Measurements from ENCODE around the gene TMEM106B. TPM values are rescaled to one million over a fixed set of nuclear protein-coding genes. Genes with fewer than 3 reads are reported as not detected.
"Not testable (repeated sequence)": the region's sequence is repeated elsewhere in the genome, so short reads cannot be mapped to it uniquely, and the experiment has no call there.

Gene TMEM106B
- 10 to 100 TPM; 17.3 to 22.8 TPM for total RNA-seq

DNA sequence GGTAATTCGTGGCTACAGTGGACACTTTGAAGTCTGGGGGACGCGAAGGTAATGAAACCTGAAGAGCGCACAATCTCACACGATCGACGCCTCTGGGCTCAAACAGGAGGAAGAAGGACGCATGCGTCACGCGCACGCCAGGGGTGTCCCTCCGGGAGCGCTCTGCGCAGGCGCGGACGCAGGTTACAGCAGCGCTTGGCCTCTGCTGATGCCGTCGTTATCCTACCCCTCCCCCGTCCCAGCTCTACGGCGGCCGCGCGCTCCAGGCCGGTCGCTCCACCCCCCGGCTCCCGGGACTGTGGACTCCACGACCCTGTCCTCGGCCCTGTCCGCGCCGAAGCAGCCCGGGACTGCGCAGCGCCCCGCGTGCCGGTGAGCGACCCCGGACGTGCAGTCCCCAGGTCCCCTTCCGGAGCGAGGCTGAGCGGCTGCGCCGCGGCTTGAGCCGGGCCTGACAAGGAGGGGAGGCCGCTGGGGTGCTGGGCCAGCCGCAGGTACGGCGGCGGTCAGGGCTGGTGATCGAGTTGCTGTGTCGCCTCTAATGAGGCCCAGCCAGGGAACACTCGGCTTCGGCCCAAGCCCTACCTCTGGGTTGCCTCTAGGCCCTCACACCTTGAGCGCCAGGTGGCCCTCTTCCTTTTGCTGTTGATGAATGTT lies at the start of gene TMEM106B:
TMEM106B (plus strand) TSS at position 241 of the 657 bp plus-strand sequence. CDS start 3,517 bp downstream, outside the sequence.
- H3K4me1 Mint-ChIP-seq: peaks cover 19% of the 10 kb centered on the region
- peak within 1 kb of the TSS; percentile 95 for H3K4me3 Mint-ChIP-seq
- H3K36me3 Mint-ChIP-seq (ENCODE audit: low read depth): peaks cover 26% of the 10 kb centered on the region
- H3K27ac Mint-ChIP-seq: peak within 1 kb of the TSS; percentile 94
- H3K27me3 Mint-ChIP-seq: no peaks in the 10 kb centered on the region
- no peaks in the 10 kb centered on the region for H3K9me3 Mint-ChIP-seq
- peak; percentile 95 for ATAC-seq (replicated peaks)

DNA sequence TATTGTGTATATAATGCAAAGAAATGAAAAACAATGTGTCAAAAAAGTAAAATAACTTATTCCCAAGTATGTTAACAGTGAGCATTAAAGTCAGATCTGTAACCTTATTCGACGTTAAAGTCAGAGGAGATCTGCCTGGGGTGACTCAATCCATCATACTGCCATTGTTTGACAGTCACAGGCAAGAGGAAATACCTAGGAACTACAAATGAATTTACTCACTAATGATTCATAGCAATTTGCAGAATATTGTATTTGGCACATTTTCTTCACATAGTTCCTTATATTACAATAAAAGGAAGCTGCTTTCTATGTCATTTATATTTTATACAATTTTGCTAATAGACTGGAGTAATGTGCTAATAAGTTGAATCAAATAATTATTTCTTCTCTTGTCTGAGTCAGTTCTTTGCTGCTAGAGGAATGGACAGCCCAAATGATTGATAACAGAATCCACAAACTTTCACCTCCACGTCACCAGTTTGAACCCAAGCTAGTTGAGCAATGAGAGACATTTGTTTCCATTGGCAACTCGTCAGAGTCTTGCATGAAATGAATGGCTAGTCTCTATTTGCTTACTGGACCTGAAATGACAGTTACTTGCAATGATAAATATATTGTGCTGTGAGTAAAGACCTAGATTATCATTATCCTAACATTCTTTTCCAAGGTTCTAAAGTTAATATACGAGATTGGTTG lies 48.5 kb upstream of the TMEM106B start:
- Mint-ChIP-seq H3K36me3 (ENCODE audit: low read depth) (no peaks in the 10 kb centered on the region), H3K4me1 (peaks cover 4% of the 10 kb centered on the region), H3K4me3 (no peak overlapping the region), H3K27me3 (no peaks in the 10 kb centered on the region), H3K27ac (no peak overlapping the region), H3K9me3 (peaks cover 5% of the 10 kb centered on the region)
- ATAC-seq (replicated peaks): peak; percentile 32

DNA sequence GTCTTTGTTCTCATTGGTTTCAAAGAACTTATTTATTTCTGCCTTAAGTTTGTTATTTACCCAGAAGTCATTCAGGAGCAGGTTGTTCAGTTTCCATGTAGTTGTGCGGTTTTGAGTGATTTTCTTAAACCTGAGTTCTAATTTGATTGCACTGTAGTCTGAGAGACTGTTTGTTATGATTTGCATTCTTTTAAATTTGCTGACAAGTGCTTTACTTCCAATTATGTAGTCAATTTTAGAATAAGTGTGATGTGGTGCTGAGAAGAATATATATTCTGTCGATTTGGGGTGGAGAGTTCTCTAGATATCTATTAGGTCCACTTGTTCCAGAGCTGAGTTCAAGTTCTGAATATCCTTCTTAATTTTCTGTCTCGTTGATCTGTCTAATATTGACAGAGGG lies 43.0 kb upstream of the TMEM106B start:
- H3K4me3 Mint-ChIP-seq; H3K36me3 Mint-ChIP-seq (ENCODE audit: low read depth); ATAC-seq (replicated peaks); H3K4me1 Mint-ChIP-seq; H3K27me3 Mint-ChIP-seq; H3K27ac Mint-ChIP-seq: not testable (repeated sequence)
- H3K9me3 Mint-ChIP-seq: peaks cover 22% of the 10 kb centered on the region

DNA sequence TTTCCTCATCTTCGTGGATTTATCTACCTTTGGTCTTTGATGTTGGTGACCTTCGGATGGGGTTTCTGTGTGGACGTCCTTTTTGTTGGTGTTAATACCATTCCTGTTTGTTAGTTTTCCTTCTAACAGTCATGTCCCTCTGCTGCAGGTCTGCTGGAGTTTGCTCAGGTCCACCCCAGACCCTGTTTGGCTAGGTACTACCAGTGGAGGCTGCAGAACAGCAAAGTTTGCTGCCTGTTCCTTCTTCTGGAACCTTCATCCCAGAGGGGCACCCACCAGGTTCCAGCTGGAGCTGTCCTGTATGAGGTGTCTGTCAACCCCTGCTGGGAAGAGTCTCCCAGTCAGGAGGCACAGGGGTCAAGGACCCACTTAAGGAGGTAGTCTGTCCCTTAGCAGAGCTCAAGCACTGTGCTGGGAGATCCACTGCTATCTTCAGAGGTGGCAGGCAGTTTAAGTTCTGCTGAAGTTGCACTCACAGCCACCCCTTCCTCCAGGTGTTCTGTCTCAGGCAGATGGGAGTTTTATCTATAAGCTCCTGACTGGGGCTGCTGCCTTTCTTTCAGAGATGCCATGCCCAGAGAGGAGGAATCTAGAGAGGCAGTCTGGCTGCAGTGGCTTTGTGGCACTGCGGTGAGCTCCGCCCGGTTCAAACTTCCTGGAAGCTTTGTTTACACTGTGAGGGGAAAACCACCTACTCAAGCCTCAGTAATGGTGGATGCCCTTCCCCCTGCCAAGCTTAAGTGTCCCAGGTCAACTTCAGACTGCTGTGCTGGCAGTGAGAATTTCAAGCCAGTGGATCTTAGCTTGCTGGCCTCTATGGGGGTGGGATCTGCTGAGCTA lies 40.9 kb upstream of the TMEM106B start:
- Mint-ChIP-seq H3K4me3 (peak overlapping the region; percentile 51), H3K27ac (peak overlapping the region; percentile 52), H3K9me3 (peaks cover 22% of the 10 kb centered on the region)
- not testable (repeated sequence) for H3K4me1 Mint-ChIP-seq; H3K36me3 Mint-ChIP-seq (ENCODE audit: low read depth); H3K27me3 Mint-ChIP-seq
- peak; percentile 86 for ATAC-seq (replicated peaks)

DNA sequence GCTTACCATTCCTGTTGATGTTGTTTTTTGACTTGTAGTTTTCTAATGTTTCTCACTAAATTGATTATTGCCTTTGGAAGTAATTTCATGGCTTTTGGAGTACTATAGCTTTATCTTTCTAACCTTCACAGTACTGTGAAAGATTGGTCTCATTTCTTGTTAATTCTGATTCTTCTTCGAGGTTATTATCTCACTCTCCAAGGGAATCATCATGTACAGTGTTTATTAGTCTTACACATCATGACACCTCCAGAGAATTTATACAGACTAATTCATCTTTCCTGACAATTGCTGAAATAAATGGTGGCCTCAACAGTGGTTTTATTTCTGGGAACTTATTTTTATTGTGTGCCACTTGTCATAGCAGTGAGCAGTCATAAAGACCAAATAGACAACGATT lies 37.4 kb upstream of the TMEM106B start:
- H3K9me3 Mint-ChIP-seq: peaks cover 6% of the 10 kb centered on the region
- no peak overlapping the region for H3K4me3 Mint-ChIP-seq
- ATAC-seq (replicated peaks): no peak
- H3K27ac Mint-ChIP-seq: no peak overlapping the region
- no peaks in the 10 kb centered on the region for H3K36me3 Mint-ChIP-seq (ENCODE audit: low read depth)
- peaks cover 4% of the 10 kb centered on the region for H3K4me1 Mint-ChIP-seq
- no peaks in the 10 kb centered on the region for H3K27me3 Mint-ChIP-seq

DNA sequence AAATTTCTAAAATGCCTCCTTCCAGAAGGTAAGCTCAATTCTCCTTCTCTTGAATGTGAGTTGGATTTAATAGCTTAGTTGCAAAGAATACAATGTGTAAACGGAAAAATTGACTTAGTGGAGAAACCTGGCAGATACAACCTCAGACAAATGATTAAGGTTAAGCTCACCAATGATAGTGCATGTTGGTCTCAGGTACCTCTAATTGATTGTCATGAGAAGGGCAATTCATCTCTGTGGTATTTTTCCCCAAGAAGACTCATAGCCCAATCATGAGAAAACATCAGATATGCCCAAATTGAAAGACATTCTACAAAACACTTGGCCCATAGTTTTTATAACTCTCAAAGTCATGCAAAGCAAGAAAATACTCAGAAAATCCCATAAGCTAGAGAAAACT lies 36.2 kb upstream of the TMEM106B start:
- H3K4me1 Mint-ChIP-seq: peaks cover 4% of the 10 kb centered on the region

DNA sequence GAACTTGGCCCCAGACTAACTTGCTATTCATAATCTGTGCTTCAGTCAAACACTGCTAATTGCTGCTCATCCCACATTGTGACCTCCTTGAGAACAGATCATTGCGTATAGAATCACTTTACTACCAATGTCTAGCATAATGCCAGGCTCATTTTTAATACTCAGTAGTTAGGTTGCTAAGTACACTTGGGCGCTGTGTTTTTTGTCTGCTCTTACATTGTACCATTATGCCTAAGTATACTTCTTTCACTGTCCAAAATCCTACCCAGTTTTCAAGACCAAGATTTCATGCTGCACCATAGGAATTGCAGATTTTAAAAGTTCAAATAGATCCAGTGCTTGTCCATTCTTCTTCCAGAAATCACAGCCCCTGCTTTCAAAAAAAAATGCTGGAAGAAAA lies 32.8 kb upstream of the TMEM106B start:
- H3K27me3 Mint-ChIP-seq: no peaks in the 10 kb centered on the region
- H3K4me3 Mint-ChIP-seq: no peak overlapping the region
- no peak for ATAC-seq (replicated peaks)
- peaks cover 4% of the 10 kb centered on the region for H3K9me3 Mint-ChIP-seq
- no peak overlapping the region for H3K27ac Mint-ChIP-seq
- no peaks in the 10 kb centered on the region for H3K36me3 Mint-ChIP-seq (ENCODE audit: low read depth)
- no peaks in the 10 kb centered on the region for H3K4me1 Mint-ChIP-seq

More for the DNA sequence above, 36.2 kb upstream of the TMEM106B start:
- Mint-ChIP-seq H3K27me3 (no peaks in the 10 kb centered on the region), H3K4me3 (no peak overlapping the region), H3K27ac (no peak overlapping the region), H3K36me3 (ENCODE audit: low read depth) (no peaks in the 10 kb centered on the region), H3K9me3 (no peaks in the 10 kb centered on the region)
- ATAC-seq (replicated peaks): peak; percentile 34

DNA sequence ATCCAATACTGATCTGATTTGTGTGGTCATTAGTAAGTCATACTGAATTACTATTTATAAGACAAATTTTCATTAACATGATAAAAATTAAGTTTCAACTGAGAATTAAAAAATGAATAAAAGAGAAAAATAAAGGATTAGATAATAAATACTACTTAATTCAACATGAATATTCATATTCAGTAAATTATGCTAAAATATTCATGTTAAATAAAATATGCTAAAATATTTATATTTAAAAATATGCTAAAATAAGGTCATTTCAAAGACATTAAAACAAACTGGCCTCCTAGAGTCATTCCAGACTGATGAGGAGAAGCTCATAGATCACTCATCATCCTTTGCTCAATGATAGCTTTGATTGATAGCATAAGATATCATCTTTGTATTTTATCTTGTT lies 16.7 kb upstream of the TMEM106B start:
- ATAC-seq (replicated peaks): no peak
- Mint-ChIP-seq H3K9me3 (peaks cover 11% of the 10 kb centered on the region), H3K4me3 (no peak overlapping the region), H3K4me1 (no peaks in the 10 kb centered on the region), H3K27ac (no peak overlapping the region), H3K36me3 (ENCODE audit: low read depth) (no peaks in the 10 kb centered on the region), H3K27me3 (no peaks in the 10 kb centered on the region)

DNA sequence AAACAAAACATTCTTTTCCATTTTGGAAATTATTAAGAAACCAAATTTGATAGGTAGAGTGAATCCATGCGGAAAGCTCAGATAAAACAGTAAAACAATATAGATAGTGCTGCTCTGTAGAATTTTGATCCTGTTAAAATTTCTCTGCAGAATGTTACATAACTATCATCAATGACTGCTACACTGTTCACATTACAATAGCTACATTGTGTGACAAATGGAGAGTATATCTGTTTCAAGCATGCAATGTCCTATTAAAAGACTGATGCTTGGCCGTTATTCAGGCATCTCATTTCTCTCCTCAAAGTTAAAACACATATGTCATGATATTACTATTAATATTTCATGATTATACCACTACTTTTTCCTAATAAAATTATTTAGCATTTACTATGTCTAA lies 14.7 kb upstream of the TMEM106B start:
- Mint-ChIP-seq H3K9me3 (peaks cover 5% of the 10 kb centered on the region), H3K27ac (no peak overlapping the region), H3K27me3 (no peaks in the 10 kb centered on the region), H3K4me3 (no peak overlapping the region), H3K36me3 (ENCODE audit: low read depth) (no peaks in the 10 kb centered on the region), H3K4me1 (no peaks in the 10 kb centered on the region)
- no peak for ATAC-seq (replicated peaks)

DNA sequence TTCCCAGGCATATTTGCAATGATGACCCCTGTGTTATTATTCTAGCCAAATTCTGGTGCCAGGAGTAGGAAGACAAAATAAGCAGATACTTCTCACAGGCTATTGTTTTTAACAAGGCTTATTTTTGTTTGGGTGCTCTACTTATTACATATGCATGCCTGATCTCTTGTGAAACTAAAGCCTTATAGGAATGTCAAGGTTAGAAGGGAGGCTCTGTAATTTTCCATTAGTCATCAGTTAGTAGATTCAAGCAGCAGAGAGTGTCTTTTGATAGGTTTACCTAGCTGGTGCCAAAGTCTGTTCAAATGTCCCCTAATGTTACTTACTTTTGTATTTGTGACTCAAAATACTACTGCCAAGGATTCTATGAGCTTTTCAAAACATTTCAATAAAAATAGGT lies 11.7 kb upstream of the TMEM106B start:
- Mint-ChIP-seq H3K4me3 (no peak overlapping the region), H3K9me3 (no peaks in the 10 kb centered on the region)
- no peak for ATAC-seq (replicated peaks)

DNA sequence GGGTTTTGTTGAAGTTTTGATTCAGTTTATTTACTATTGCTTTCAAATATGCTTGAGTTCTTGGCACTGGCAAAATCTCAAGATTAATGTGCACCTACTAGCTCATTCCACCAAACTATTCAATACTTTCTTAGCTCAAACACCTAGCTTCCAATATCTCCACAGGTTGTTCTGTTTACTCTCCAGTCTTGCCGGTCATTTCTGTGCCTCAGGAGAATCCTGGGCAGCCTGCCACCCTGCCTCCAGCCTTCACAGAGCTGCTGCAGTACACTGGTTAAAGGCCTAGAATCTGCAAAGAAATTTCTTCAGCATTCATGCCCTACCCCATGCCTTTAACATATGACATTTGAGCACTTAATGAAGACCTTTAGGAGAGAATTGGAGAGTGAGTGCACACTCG lies 4.0 kb upstream of the TMEM106B start:
- H3K4me3 Mint-ChIP-seq: no peak overlapping the region
- no peaks in the 10 kb centered on the region for H3K9me3 Mint-ChIP-seq
- no peak overlapping the region for H3K27ac Mint-ChIP-seq
- H3K27me3 Mint-ChIP-seq: no peaks in the 10 kb centered on the region
- no peaks in the 10 kb centered on the region for H3K36me3 Mint-ChIP-seq (ENCODE audit: low read depth)
- peaks cover under 1% of the 10 kb centered on the region for H3K4me1 Mint-ChIP-seq
- no peak for ATAC-seq (replicated peaks)

More for the DNA sequence above, 11.7 kb upstream of the TMEM106B start:
- H3K27me3 Mint-ChIP-seq: no peaks in the 10 kb centered on the region
- no peaks in the 10 kb centered on the region for H3K36me3 Mint-ChIP-seq (ENCODE audit: low read depth)
- no peaks in the 10 kb centered on the region for H3K4me1 Mint-ChIP-seq
- no peak overlapping the region for H3K27ac Mint-ChIP-seq

DNA sequence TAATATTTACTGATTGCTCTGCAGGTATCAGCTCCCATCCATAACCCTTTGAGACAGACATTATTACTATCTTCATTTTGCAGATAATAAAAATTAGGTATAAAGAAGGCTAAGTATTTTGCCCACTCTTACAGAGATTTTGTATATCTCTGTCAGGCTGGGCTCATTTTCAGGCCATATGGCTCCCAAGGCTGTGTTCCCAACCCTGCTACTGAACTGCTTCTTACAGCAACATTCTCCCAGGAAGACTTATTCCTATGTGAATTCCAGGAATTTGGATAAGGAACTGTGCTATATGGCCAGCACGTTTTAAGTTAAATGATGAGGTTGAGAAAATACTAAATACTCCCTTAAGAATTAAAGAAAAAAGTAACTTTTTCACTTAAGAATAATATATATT lies 1.9 kb upstream of the TMEM106B start:
- Mint-ChIP-seq H3K4me1 (peaks cover 14% of the 10 kb centered on the region), H3K27me3 (no peaks in the 10 kb centered on the region), H3K36me3 (ENCODE audit: low read depth) (peaks cover 6% of the 10 kb centered on the region)

DNA sequence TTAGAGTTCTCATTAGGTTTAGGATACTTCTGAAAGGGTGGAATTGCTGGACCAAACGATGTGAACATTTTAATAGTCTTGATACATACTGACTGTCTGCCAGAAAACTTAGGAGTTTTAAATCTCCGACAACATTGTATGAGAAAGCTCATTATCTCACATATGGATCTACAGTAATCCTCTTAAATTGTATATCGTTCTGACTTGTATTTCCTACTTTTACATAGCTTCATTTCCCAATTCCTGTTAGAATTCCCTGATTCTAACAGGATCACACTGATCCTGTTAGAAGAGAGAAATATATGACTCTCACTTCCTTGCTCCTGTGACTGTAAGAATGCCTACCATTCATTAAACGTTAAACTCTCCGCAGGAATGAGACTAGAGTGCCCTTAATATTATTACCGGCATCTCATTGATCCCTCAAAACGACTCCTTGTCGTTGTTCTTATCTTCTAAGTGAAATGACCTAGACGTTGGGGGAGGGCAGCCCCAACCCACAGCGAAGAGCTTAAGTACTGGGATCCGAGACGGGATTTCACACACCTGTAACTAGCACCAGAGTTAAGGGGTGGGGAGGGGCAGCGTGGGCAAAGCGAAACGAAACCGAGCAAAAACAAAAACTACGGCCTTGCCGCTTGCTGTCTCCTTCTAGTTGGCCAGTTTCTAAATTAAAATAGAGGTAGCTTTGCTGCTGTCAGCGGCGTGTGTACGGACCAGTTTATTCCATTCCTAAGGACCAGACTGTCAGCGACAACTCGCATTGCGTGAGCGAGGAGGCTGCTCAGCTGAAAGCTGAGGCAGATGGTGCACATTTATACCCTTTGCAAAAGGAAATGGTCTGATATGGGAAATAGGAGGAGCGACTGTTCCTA lies 678 bp upstream of the TMEM106B start:
- Mint-ChIP-seq H3K9me3 (no peaks in the 10 kb centered on the region), H3K27ac (peak overlapping the region; percentile 94), H3K36me3 (ENCODE audit: low read depth) (peaks cover 18% of the 10 kb centered on the region), H3K4me3 (peak overlapping the region; percentile 95), H3K27me3 (no peaks in the 10 kb centered on the region), H3K4me1 (peaks cover 19% of the 10 kb centered on the region)
- ATAC-seq (replicated peaks): peak; percentile 38

More for the DNA sequence above, 1.9 kb upstream of the TMEM106B start:
- Mint-ChIP-seq H3K9me3 (no peaks in the 10 kb centered on the region), H3K4me3 (no peak overlapping the region), H3K27ac (no peak overlapping the region)
- ATAC-seq (replicated peaks): no peak

Measured in activated T-helper 17 cell treated with anti-CD3 and anti-CD28 coated beads, Interleukin-2, amount 50 U/mL, for 72 hours (primary cell).